ENCODE data around the gene ATE1.

The ATE1 gene

DNA sequence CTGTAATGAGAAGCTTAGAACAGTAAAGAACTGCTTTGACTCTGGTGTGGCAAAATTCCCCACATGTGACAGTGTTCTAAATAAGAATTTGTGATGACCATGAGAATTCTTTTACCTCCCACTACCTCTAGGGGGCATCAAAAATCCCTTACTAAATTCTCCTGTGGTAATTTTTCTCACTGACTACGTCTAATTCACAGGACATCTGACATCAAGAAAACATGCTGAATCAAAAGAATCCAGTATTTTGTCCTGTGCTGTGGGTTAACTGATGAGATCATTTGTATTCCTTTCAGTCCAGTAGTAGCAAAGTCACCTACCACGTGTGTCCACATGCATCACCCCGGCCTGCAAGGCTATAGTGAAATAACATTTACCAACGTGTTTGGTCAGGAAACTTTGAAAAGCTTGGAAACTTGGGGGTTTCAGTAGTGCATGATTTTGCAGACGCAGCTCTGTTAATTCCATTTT, 103.8 kb downstream of the ATE1 start:
- no peaks in the 10 kb centered on the region for H3K27me3 ChIP-seq (ENCODE audit: control insufficient read depth in 5 of 5, insufficient read depth in 4 of 5, low read length in 5 of 5)
- H3K9ac ChIP-seq (ENCODE audit: low read length in 5 of 5) = no peak overlapping the region
- peaks cover 6 to 17% (median 10%) of the 10 kb centered on the region in 5 donors for H3K36me3 ChIP-seq (ENCODE audit: control insufficient read depth in 5 of 5, insufficient read depth in 5 of 5, low read length in 5 of 5)
- H3K4me3 ChIP-seq (ENCODE audit: low read depth in 1 of 5, low read length in 5 of 5) = no peak overlapping the region
- no peak overlapping the region for H3K27ac ChIP-seq (ENCODE audit: low read depth, low read length)
- H3K4me1 ChIP-seq (ENCODE audit: control insufficient read depth in 5 of 5, insufficient read depth in 5 of 5, low read length in 5 of 5) = no peaks in the 10 kb centered on the region
- H3K9me3 ChIP-seq (ENCODE audit: control insufficient read depth in 5 of 5, low read length in 5 of 5) = no peaks in the 10 kb centered on the region

DNA sequence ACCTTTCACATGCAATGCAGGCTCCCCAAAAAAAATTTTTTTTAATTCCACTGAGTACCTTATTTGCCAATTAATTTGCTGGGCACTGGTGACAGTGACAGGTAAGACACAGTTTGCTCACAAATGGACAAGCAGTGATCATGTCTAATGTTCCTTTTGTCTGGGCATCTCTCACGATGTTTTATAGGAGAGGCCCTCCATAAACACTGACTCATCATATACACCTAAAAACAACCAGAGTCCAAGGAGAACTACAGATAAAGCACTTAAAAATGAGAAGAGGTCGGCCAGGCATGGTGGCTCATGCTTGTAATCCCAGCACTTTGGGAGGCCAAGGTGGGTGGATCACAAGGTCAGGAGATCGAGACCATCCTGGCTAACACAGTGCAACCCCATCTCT, 105.1 kb downstream of the ATE1 start:
- no peak overlapping the region for H3K9ac ChIP-seq (ENCODE audit: low read length in 5 of 5)
- H3K36me3 ChIP-seq (ENCODE audit: control insufficient read depth in 5 of 5, insufficient read depth in 5 of 5, low read length in 5 of 5) = peaks cover 0 to 10% (median 4%) of the 10 kb centered on the region in 5 donors
- no peaks in the 10 kb centered on the region for H3K4me1 ChIP-seq (ENCODE audit: control insufficient read depth in 5 of 5, insufficient read depth in 5 of 5, low read length in 5 of 5)
- no peak overlapping the region for H3K4me3 ChIP-seq (ENCODE audit: low read depth in 1 of 5, low read length in 5 of 5)
- no peaks in the 10 kb centered on the region for H3K9me3 ChIP-seq (ENCODE audit: control insufficient read depth in 5 of 5, low read length in 5 of 5)
- H3K27ac ChIP-seq (ENCODE audit: low read depth, low read length) = no peak overlapping the region
- H3K27me3 ChIP-seq (ENCODE audit: control insufficient read depth in 5 of 5, insufficient read depth in 4 of 5, low read length in 5 of 5) = no peaks in the 10 kb centered on the region

DNA sequence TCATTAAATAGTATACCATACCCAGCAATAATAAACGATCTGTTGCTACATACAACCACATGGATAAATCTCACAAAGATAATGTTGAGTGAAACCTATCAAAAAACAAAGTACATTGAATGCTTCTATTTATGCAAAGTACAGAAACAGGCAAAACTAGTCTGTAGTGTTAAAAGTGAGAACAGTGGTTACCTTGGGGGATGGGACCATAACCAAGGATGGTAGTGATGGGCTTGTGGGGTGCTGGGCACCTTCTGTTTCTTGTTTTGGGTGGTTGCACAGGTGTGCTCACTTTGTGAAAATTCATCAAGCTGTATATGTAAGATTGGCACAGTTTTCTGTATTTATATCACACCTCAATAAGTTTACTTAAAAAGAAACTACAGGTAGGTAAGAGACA, 105.7 kb downstream of the ATE1 start:
- H3K4me3 ChIP-seq (ENCODE audit: low read depth in 1 of 5, low read length in 5 of 5) = no peak overlapping the region
- H3K36me3 ChIP-seq (ENCODE audit: control insufficient read depth in 5 of 5, insufficient read depth in 5 of 5, low read length in 5 of 5) = peaks cover 0 to 8% (median 3%) of the 10 kb centered on the region in 5 donors
- H3K27ac ChIP-seq (ENCODE audit: low read depth, low read length) = no peak overlapping the region
- H3K27me3 ChIP-seq (ENCODE audit: control insufficient read depth in 5 of 5, insufficient read depth in 4 of 5, low read length in 5 of 5) = no peaks in the 10 kb centered on the region
- H3K9ac ChIP-seq (ENCODE audit: low read length in 5 of 5) = no peak overlapping the region
- no peaks in the 10 kb centered on the region for H3K4me1 ChIP-seq (ENCODE audit: control insufficient read depth in 5 of 5, insufficient read depth in 5 of 5, low read length in 5 of 5)
- no peaks in the 10 kb centered on the region for H3K9me3 ChIP-seq (ENCODE audit: control insufficient read depth in 5 of 5, low read length in 5 of 5)

DNA sequence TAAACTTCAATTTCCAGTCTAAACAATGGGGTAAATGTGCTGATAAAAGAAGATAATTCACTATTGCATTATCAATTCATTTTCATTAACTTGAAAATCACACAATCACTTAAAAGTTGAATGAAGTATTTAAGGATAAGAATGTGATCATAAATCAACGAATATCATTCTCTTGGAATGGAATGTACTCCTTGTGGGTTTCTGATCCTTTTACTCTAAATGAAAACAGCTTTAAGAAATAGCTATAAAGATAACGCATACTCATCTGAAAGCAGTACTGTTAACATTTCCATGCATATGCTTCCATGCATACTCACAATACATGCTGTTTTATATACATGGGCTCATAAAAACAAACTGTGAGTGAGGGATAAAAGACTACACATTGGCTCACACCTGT, 108.8 kb downstream of the ATE1 start:
- no peak overlapping the region for H3K4me3 ChIP-seq (ENCODE audit: low read depth in 1 of 5, low read length in 5 of 5)
- H3K9ac ChIP-seq (ENCODE audit: low read length in 5 of 5) = no peak overlapping the region
- no peak overlapping the region for H3K27ac ChIP-seq (ENCODE audit: low read depth, low read length)
- peaks cover 3 to 8% (median 3%) of the 10 kb centered on the region in 5 donors for H3K36me3 ChIP-seq (ENCODE audit: control insufficient read depth in 5 of 5, insufficient read depth in 5 of 5, low read length in 5 of 5)
- no peaks in the 10 kb centered on the region for H3K9me3 ChIP-seq (ENCODE audit: control insufficient read depth in 5 of 5, low read length in 5 of 5)
- no peaks in the 10 kb centered on the region for H3K27me3 ChIP-seq (ENCODE audit: control insufficient read depth in 5 of 5, insufficient read depth in 4 of 5, low read length in 5 of 5)
- H3K4me1 ChIP-seq (ENCODE audit: control insufficient read depth in 5 of 5, insufficient read depth in 5 of 5, low read length in 5 of 5) = no peaks in the 10 kb centered on the region

DNA sequence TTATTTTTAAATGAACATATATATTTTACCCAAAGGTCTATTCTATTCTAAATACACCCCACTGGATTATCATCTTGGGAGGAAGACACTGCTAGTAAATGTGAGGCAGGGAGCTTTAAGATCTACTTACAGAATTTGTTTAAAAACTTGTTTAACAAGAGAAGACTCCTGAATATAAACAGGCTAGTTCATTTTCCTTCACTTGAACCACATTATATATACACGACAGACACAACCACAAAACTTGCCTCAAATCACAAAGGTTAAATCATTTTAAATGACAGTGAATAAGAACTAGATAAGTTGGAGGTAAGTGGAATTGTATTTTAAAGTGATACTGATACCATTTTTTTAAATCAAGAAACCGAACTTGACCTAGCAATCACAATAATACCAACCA, 109.2 kb downstream of the ATE1 start:
- Histone ChIP-seq H3K4me1 (ENCODE audit: control insufficient read depth in 5 of 5, insufficient read depth in 5 of 5, low read length in 5 of 5) (no peaks in the 10 kb centered on the region), H3K27me3 (ENCODE audit: control insufficient read depth in 5 of 5, insufficient read depth in 4 of 5, low read length in 5 of 5) (no peaks in the 10 kb centered on the region), H3K9ac (ENCODE audit: low read length in 5 of 5) (no peak overlapping the region), H3K27ac (ENCODE audit: low read depth, low read length) (no peak overlapping the region), H3K4me3 (ENCODE audit: low read depth in 1 of 5, low read length in 5 of 5) (no peak overlapping the region), H3K36me3 (ENCODE audit: control insufficient read depth in 5 of 5, insufficient read depth in 5 of 5, low read length in 5 of 5) (peaks cover 3 to 9% (median 5%) of the 10 kb centered on the region in 5 donors), H3K9me3 (ENCODE audit: control insufficient read depth in 5 of 5, low read length in 5 of 5) (no peaks in the 10 kb centered on the region)

DNA sequence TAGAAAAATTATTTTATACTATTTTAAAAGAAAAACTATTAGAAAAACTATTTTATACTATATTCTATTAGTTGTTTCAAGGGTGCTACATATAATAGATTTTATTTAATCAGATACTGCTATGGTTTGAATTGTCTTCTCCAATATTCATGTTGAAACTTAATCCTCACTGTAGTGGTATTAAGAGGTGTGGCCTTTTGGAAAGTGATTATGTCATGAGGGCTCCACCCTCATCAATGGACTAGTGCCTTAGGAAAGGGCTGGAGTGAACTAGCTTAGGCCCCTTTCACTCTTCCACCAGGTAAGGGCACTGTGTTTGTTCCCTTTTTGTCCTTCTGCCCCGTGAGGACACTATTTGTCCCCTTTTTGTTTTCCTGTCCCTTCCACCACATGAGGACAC, 111.6 kb downstream of the ATE1 start:
- no peak overlapping the region for H3K4me3 ChIP-seq (ENCODE audit: low read depth in 1 of 5, low read length in 5 of 5)
- no peak overlapping the region for H3K27ac ChIP-seq (ENCODE audit: low read depth, low read length)
- H3K4me1 ChIP-seq (ENCODE audit: control insufficient read depth in 5 of 5, insufficient read depth in 5 of 5, low read length in 5 of 5) = no peaks in the 10 kb centered on the region
- H3K9ac ChIP-seq (ENCODE audit: low read length in 5 of 5) = no peak overlapping the region
- H3K9me3 ChIP-seq (ENCODE audit: control insufficient read depth in 5 of 5, low read length in 5 of 5) = no peaks in the 10 kb centered on the region
- H3K36me3 ChIP-seq (ENCODE audit: control insufficient read depth in 5 of 5, insufficient read depth in 5 of 5, low read length in 5 of 5) = peaks cover 3 to 8% (median 5%) of the 10 kb centered on the region in 5 donors
- H3K27me3 ChIP-seq (ENCODE audit: control insufficient read depth in 5 of 5, insufficient read depth in 4 of 5, low read length in 5 of 5) = no peaks in the 10 kb centered on the region

DNA sequence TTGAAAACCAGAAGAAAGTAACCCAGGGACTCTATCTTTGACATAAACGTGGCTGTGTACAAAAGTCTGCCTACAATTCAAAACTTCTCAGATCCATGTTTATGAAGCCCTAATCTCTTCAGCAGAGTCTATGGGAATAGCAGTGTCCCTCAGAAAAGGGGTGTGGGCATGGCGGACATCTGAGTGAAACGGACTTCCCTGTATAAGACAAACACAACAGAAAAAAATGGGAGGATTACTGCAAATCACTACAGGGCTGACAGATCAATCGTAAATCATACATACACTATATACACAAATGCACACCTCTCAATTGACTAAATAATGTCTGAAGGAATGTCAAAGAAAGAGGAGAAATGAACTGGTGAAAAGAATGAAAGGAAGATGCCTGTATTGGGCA, 114.0 kb downstream of the ATE1 start:
- H3K9me3 ChIP-seq (ENCODE audit: control insufficient read depth in 5 of 5, low read length in 5 of 5) = no peaks in the 10 kb centered on the region
- peaks cover 3 to 7% (median 6%) of the 10 kb centered on the region in 5 donors for H3K36me3 ChIP-seq (ENCODE audit: control insufficient read depth in 5 of 5, insufficient read depth in 5 of 5, low read length in 5 of 5)
- H3K9ac ChIP-seq (ENCODE audit: low read length in 5 of 5) = no peak overlapping the region
- no peaks in the 10 kb centered on the region for H3K27me3 ChIP-seq (ENCODE audit: control insufficient read depth in 5 of 5, insufficient read depth in 4 of 5, low read length in 5 of 5)
- no peaks in the 10 kb centered on the region for H3K4me1 ChIP-seq (ENCODE audit: control insufficient read depth in 5 of 5, insufficient read depth in 5 of 5, low read length in 5 of 5)
- H3K27ac ChIP-seq (ENCODE audit: low read depth, low read length) = no peak overlapping the region
- no peak overlapping the region for H3K4me3 ChIP-seq (ENCODE audit: low read depth in 1 of 5, low read length in 5 of 5)

GRCh38 chr10:121813211-121813815, 114.5 kb downstream of the ATE1 start:
- Histone ChIP-seq H3K9me3 (ENCODE audit: control insufficient read depth in 5 of 5, low read length in 5 of 5) (no peaks in the 10 kb centered on the region), H3K4me3 (ENCODE audit: low read depth in 1 of 5, low read length in 5 of 5) (no peak overlapping the region), H3K27ac (ENCODE audit: low read depth, low read length) (no peak overlapping the region), H3K36me3 (ENCODE audit: control insufficient read depth in 5 of 5, insufficient read depth in 5 of 5, low read length in 5 of 5) (peaks cover 3 to 7% (median 5%) of the 10 kb centered on the region in 5 donors), H3K9ac (ENCODE audit: low read length in 5 of 5) (peak overlapping the region in 1 of 5 donors; percentile 20), H3K4me1 (ENCODE audit: control insufficient read depth in 5 of 5, insufficient read depth in 5 of 5, low read length in 5 of 5) (no peaks in the 10 kb centered on the region), H3K27me3 (ENCODE audit: control insufficient read depth in 5 of 5, insufficient read depth in 4 of 5, low read length in 5 of 5) (no peaks in the 10 kb centered on the region)

DNA sequence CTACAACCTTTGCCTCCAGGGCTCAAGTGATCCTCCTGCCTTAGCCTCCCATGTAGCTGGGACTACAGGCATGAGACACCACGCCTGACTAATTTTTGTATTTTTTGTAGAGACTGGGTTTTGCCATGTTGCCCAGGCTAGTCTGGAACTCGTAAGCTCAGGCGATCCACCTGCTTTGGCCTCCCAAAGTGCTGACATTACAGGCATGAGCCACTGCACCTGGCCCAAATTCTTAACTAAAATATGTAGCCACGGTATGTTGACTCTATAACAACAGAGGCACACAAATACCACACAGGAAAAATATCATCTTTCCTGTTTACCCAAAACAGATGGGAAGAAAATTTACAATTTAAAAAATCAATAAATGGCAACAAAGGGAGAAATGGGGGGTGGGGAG, 115.8 kb downstream of the ATE1 start:
- Histone ChIP-seq H3K27me3 (ENCODE audit: control insufficient read depth in 5 of 5, insufficient read depth in 4 of 5, low read length in 5 of 5) (no peaks in the 10 kb centered on the region), H3K9me3 (ENCODE audit: control insufficient read depth in 5 of 5, low read length in 5 of 5) (no peaks in the 10 kb centered on the region), H3K27ac (ENCODE audit: low read depth, low read length) (no peak overlapping the region), H3K4me3 (ENCODE audit: low read depth in 1 of 5, low read length in 5 of 5) (no peak overlapping the region), H3K36me3 (ENCODE audit: control insufficient read depth in 5 of 5, insufficient read depth in 5 of 5, low read length in 5 of 5) (peaks cover 3 to 7% (median 5%) of the 10 kb centered on the region in 5 donors), H3K9ac (ENCODE audit: low read length in 5 of 5) (no peak overlapping the region), H3K4me1 (ENCODE audit: control insufficient read depth in 5 of 5, insufficient read depth in 5 of 5, low read length in 5 of 5) (no peaks in the 10 kb centered on the region)

DNA sequence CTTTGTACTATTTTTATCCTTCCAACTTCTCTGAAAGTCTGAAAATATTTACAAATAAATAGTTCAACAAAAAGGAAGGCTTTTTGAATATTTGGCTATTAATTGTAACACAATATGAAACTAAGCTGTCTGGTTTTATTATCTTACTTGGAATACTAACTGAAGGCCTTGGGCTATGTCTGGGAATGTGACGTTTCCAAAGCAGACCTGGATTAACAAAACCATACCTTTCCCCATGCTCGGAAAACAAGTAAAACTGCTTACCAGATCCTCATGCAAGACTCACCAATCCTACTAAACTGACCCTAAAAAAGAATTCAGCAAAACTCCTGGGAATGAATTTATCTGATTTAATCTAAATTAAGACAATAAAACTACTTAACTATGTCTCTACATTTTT, 116.4 kb downstream of the ATE1 start:
- Histone ChIP-seq H3K36me3 (ENCODE audit: control insufficient read depth in 5 of 5, insufficient read depth in 5 of 5, low read length in 5 of 5) (peaks cover 3 to 12% (median 7%) of the 10 kb centered on the region in 5 donors), H3K9ac (ENCODE audit: low read length in 5 of 5) (no peak overlapping the region), H3K27me3 (ENCODE audit: control insufficient read depth in 5 of 5, insufficient read depth in 4 of 5, low read length in 5 of 5) (no peaks in the 10 kb centered on the region), H3K9me3 (ENCODE audit: control insufficient read depth in 5 of 5, low read length in 5 of 5) (no peaks in the 10 kb centered on the region), H3K4me1 (ENCODE audit: control insufficient read depth in 5 of 5, insufficient read depth in 5 of 5, low read length in 5 of 5) (no peaks in the 10 kb centered on the region), H3K27ac (ENCODE audit: low read depth, low read length) (no peak overlapping the region), H3K4me3 (ENCODE audit: low read depth in 1 of 5, low read length in 5 of 5) (no peak overlapping the region)

Measured in subcutaneous abdominal adipose tissue (tissue), 5 donors.